ENCODE results near the gene ZNF543. TPM values are rescaled to one million over a fixed set of nuclear protein-coding genes. Genes with fewer than 3 reads are reported as not detected.

ZNF543 gene
- total RNA-seq, 1 experiment from 2014 or later, result 8.4 TPM

GRCh38 chr19:57362419-57362818 lies 42.1 kb downstream of the ZNF543 start:
- H3K27me3 Mint-ChIP-seq (ENCODE audit: low read depth), result no peaks in the 10 kb centered on the region

GRCh38 chr19:57362997-57363687 lies 42.9 kb downstream of the ZNF543 start, which contains the start of the genes TRAPPC2B and ZNF547:
Gene TRAPPC2B (plus strand): TSS chr19:57363551. CDS start chr19:57364834, 1,283 bp downstream.
Gene ZNF547 (plus strand): TSS chr19:57363551. CDS start chr19:57368556, 5,005 bp downstream.
- POLR2A ChIA-PET, result interaction anchor here (0.7 kb wide), 1 partner anchor 26 kb away, joined by 3 read pairs; the partner anchor contains the start of gene ZNF548
- DNase-seq (ENCODE audit: low spot score), result peak; percentile 99
- TF ChIP-seq SP1 (CRISPR knock-in tag; conservative IDR thresholded peaks at IDR 0.05) (peak; percentile 89), ZBTB21 (CRISPR knock-in tag; IDR thresholded peaks at IDR 0.05; ENCODE audit: borderline replicate concordance) (peak; percentile 100), CREB1 (CRISPR knock-in tag; IDR thresholded peaks at IDR 0.05) (peak; percentile 69; the same call in 1 of the 2 replicates), USF2 (CRISPR knock-in tag; IDR thresholded peaks at IDR 0.05) (peak; percentile 56), TEAD4 (CRISPR knock-in tag; IDR thresholded peaks at IDR 0.05) (no peak), E2F5 (CRISPR knock-in tag; IDR thresholded peaks at IDR 0.05) (peak; percentile 26; the same call in 1 of the 2 replicates), MAX (CRISPR knock-in tag; IDR thresholded peaks at IDR 0.05) (peak; percentile 82), CBFB (CRISPR knock-in tag; IDR thresholded peaks at IDR 0.05; ENCODE audit: low read depth) (no peak), FOXK1 (CRISPR knock-in tag; IDR thresholded peaks at IDR 0.05) (peak; percentile 96), MYBL2 (CRISPR knock-in tag; IDR thresholded peaks at IDR 0.05) (peak; percentile 58; the same call in 1 of the 2 replicates), E2F4 (CRISPR knock-in tag; IDR thresholded peaks at IDR 0.05; ENCODE audit: borderline replicate concordance, low read depth) (no peak), PRDM15 (CRISPR knock-in tag; IDR thresholded peaks at IDR 0.05) (peak; percentile 87), FOXP4 (CRISPR knock-in tag; IDR thresholded peaks at IDR 0.05) (0 out of 2 replicates have a peak, but pooled peaks have one; percentile 45), TEAD1 (CRISPR knock-in tag; IDR thresholded peaks at IDR 0.05) (no peak)
- TF ChIP-seq, protein P1, sequence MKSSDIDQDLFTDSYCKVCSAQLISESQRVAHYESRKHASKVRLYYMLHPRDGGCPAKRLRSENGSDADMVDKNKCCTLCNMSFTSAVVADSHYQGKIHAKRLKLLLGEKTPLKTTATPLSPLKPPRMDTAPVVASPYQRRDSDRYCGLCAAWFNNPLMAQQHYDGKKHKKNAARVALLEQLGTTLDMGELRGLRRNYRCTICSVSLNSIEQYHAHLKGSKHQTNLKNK (CRISPR knock-in tag; IDR thresholded peaks at IDR 0.05), result no peak

More at GRCh38 chr19:57362419-57362818, 42.1 kb downstream of the ZNF543 start:
- peaks cover 7% of the 10 kb centered on the region for H3K36me3 Mint-ChIP-seq
- ChIA-PET POLR2A (no interaction called here), CTCF (interaction anchor here (0.9 to 1.4 kb wide), 2 partner anchors 12 to 27 kb away, joined by 3 to 7 read pairs; partner anchors contain the start of genes ZNF304 and ZNF548)
- peak overlapping the region; percentile 99 for H3K27ac Mint-ChIP-seq
- no peak for DNase-seq (ENCODE audit: low spot score)
- no peak for TF ChIP-seq AR (CRISPR knock-in tag; IDR thresholded peaks at IDR 0.05)
- no peak for ATAC-seq
- H3K4me3 Mint-ChIP-seq, result peak overlapping the region; percentile 96
- peaks cover 10% of the 10 kb centered on the region for H3K4me1 Mint-ChIP-seq
- H3K9me3 Mint-ChIP-seq, result no peaks in the 10 kb centered on the region

More at GRCh38 chr19:57362997-57363687, 42.9 kb downstream of the ZNF543 start, which contains the start of the genes TRAPPC2B and ZNF547:
- Mint-ChIP-seq H3K9me3 (no peaks in the 10 kb centered on the region), H3K4me1 (peaks cover 10% of the 10 kb centered on the region), H3K4me3 (peak within 1 kb of the TSS; percentile 96), H3K27ac (peak within 1 kb of the TSS; percentile 99), H3K36me3 (peaks cover 3% of the 10 kb centered on the region; the same call in 1 of the 2 replicates), H3K27me3 (ENCODE audit: low read depth) (no peaks in the 10 kb centered on the region)
- ATAC-seq, result peak; percentile 99
- CTCF ChIA-PET, result interaction anchor here (0.9 to 1.4 kb wide), 2 partner anchors 12 to 26 kb away, joined by 3 to 7 read pairs; partner anchors contain the start of genes ZNF304 and ZNF548

All from WTC11 (cell line).